HG03060 (cell line): ENCODE results near the gene SAMD4A.

Experiments
- ATAC-seq: cut with Tn5 transposase; IDR thresholded peaks from one replicate; pipeline ENCODE4 v1.9.1; 2021; ENCODE audit warnings: low read depth, moderate number of reproducible peaks; ENCODE audit not compliant: unreplicated experiment

The SAMD4A gene

DNA sequence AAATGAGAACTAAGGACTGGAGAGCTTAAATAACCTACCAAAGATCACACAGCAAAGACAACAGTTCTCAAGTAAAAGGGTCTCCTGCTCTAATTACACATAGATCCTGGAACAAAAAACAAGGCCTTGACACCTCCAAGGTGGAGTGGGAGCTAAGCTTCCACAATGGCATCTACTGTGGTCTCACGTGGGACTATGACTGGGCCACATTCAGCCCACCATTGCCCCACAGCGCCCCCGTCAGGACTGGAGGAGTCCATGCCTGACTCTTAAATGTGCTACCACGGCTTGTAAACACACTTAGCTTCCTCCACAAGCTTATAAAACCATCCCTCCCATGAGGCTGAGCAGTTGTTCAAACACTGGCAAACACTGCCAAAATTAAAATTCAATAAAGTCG is 247.1 kb downstream of the SAMD4A start:
- no peak for ATAC-seq

GRCh38 chr14:54815016-54815415 is 248.1 kb downstream of the SAMD4A start:
- ATAC-seq = no peak

- no peak for ATAC-seq
These were observed 248.6 kb downstream of the SAMD4A start for GRCh38 chr14:54815515-54815914.

DNA sequence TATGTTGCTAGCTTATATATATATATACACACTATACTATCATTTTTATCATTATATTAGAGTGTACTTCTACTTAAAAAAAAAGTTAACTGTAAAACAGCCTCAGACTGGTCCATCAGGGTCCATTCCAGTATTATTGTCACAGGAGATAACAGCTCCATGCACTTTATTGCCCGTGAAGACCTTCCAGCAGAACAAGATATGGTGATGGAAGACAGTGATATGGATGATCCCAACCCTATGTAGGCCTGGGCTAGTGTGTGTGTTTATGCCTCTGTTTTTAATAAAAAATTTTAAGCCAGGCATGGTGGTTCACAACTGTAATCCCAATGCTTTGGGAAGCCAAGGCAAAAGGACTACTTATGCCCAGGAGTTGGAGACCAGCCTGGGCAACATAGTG is 249.5 kb downstream of the SAMD4A start:
- no peak for ATAC-seq

DNA sequence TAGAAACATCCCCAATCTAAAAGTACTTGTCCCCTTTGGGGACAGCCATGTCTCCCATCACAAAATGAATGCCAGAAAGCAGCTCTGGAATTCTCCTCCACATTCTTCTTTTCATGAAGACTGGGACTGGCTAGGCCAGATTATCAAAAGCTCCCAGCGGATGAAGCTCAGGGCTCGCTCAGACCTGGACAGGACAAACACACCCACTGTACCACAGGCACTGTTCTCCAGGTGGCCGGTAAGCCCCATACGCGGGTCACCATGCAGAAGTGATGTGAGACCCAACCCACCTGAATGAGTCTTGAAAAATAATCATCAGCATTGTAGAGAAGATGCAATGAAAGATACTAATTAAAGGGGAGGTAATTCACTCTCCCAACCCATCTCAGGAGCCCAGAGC is 250.6 kb downstream of the SAMD4A start:
- ATAC-seq = no peak

DNA sequence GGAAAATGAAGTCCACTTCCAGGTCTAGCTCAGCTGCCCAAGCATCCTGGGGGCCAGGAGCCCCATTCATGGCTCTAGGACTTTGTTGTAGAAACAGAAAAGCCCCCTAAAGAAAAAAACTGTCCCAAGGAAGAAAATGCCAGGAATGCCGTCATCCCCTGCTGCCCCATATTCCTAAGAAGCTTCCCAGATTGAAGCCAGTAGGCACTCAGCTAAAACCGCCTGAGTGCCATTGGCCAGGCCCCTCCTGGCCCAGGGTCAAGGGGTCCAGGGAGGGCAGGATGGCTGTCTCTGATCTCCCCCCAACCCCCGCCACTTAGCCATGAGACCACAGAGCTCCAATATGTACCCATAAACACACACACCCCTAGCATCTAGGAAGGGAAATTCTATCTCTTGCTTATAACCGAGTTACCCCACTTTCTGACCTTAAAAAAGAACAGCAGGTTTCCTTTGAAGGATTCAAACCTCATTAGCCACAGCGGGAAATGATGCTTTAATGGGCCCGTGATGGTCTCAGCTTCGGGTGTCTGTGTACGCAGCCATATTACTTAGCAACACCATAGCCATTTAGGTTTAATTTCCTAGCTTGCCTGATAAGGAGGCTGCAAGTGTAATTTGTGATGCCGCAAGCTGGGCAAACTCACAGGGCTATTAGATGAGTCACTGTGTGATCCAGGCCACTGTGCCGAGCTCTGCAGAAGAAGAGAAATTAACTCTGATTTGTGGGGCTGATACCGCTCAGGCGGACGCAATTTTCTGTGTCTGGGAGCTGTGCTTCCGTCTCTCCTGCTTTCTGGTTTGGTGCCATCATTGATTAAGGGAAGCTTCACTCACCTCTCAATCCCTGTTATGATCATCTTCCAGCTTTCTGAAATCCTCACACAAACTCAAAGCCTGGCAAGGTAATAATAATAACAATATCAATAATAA is 251.5 kb downstream of the SAMD4A start:
- ATAC-seq = no peak

GRCh38 chr14:54822685-54823084 is 255.8 kb downstream of the SAMD4A start:
- ATAC-seq = no peak

DNA sequence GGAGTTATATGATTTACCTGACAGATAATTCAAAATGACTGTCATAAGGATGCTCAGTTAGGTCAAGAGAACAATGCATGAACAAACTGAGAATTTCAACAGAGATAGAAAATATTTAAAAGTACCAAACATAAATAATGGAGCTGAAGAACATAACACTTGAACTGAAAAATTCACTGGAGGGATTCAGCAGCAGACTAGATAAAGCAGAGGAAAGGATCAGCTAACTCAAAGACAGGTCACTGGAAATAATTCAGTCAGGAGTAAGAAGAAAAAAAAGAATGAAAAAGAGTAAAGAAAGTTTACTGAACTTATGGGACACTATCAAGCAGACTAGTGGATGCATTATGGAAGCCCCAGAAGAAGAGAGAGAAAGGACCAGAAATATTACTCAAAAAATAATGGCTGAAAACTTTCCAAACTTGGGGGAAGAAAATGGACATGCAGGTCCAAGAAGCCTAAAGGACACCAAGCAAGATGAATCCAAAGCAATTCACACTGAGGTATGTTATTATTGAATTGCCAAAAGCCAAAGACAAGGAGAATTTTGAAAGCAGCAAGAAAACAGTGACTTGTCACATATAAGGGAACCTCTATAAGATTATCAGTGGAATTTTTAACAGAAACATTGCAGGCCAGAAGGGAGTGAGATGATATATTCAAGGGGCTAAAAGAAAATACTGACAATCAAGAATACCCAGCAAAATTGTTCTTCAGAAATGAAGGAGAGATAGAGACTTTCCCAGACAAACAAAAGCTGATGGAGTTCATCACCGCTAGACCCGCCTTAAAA is 257.0 kb downstream of the SAMD4A start:
- ATAC-seq = no peak

DNA sequence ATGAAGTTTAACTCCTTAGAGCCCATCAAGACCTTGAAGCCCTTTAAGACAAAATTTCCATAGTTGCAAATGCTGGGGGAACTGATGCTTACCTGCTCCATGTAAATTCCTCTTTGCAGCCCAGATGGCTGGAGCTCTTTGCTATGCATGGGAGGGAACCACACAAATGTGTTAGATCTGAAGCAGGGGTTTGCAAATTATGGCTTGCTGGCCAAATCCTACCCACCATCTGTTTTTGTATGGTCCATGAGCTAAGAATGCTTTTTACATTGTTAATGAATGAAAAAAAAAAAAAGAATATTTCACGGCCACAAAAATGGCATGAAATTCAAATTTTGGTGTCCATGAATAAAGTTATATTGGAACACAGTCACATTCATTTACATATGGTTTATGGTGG is 261.1 kb downstream of the SAMD4A start:
- ATAC-seq = no peak

GRCh38 chr14:54829486-54830224 is 262.7 kb downstream of the SAMD4A start:
- no peak for ATAC-seq

DNA sequence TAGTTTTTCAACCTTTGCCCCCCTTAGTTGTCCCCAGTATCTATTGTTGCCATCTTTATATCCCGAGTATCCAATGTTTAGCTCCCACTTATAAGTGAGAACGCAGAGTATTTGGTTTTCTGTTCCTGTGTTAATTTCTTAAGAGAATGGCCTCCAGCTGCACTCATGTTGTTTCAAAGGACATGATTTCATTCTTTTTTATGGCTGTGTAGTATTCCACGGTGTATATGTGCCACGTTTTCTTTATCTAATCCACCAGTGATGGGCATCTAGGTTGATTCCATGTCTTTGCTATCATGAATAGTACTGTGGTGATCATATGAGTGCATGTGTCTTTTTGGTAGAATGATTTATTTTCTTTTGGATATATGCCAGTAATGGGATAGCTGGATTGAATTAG is 263.7 kb downstream of the SAMD4A start:
- no peak for ATAC-seq

GRCh38 chr14:54834081-54834480 is 267.2 kb downstream of the SAMD4A start:
- ATAC-seq = no peak

- ATAC-seq = no peak
These were observed 267.8 kb downstream of the SAMD4A start for GRCh38 chr14:54834727-54835126.

- ATAC-seq = no peak
These were observed 269.3 kb downstream of the SAMD4A start for GRCh38 chr14:54836231-54836630.

- ATAC-seq = no peak
These were observed 270.7 kb downstream of the SAMD4A start for GRCh38 chr14:54837508-54838149.

GRCh38 chr14:54838931-54839512 is 272.1 kb downstream of the SAMD4A start:
- no peak for ATAC-seq

DNA sequence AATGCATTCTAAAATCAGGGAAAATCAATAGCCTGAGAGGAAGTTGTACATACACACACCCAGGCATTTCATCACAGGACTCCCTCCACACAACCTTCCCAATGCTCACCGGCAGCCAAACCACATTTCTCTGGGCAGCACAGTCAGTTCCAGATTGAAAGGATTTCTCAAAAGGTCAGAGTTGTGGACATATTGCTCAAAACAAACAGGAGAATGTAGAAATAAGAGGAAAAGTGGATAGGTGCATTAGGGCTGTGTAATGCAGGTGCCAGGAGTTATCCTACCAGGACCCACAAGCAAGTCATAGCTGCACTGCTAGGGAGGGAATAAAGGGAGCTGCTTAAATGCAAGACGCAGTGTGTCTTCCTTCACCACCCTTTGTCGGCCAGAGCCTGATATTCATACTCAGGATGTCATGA is 272.8 kb downstream of the SAMD4A start:
- ATAC-seq = no peak

DNA sequence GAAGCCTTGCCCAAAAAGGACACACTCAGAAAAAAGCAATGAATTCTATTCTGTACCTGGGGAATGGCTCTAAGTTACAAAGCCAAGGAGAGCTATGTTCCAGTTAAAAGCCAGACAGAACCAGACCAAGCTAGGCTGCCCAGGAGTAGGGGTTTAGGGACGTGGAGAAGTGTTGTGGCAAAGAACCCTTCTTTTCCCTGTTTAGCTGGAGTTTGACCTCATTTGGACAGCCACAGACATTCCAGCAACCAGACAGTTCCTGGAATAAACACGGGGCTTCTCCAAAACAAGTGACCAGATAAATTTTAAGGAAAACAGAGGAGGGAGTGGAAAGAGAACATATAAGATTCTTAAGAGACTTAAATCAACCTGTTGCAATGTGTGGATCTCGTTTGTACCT is 273.4 kb downstream of the SAMD4A start:
- ATAC-seq = no peak

DNA sequence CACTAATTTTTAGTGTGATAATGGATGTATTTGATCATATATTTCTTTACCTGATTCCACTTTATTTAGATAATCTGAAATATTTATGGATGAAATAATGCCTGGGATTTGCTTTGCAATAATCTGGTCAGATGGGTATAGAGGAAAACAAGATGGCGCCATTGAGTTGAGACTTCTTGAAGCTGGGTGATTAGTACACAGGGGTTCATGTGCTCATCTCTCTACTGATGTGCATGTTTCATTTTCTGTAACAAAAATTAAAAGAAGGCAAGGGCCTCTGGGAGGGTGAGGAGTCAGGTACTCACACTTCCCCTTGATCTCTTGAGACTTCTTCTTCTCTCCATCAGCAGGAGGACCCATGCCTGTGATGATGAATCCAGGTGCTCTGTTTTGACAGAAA is 273.9 kb downstream of the SAMD4A start:
- no peak for ATAC-seq
